NCI-H345 (cell line): Measurements from ENCODE around the gene TBC1D2B.

Source experiments
- DNase-seq: peaks from one replicate; lab custom pipeline; 2025; lab: John Stamatoyannopoulos, UW

The TBC1D2B gene

GRCh38 chr15:78077053-78077870 is at the start of gene TBC1D2B:
Gene TBC1D2B, minus strand, starts transcription at chr15:78077711. Its CDS starts 59 bp downstream, at chr15:78077652.
- DNase-seq: peak; percentile 72

- DNase-seq: no peak
Observed at GRCh38 chr15:78125267-78125666, 47.8 kb upstream of the TBC1D2B start.

- DNase-seq: no peak
Observed at GRCh38 chr15:78120523-78120922, 43.0 kb upstream of the TBC1D2B start.

GRCh38 chr15:78112551-78112950 is 35.0 kb upstream of the TBC1D2B start:
- no peak for DNase-seq

- DNase-seq: no peak
Observed at GRCh38 chr15:78111788-78112187, 34.3 kb upstream of the TBC1D2B start.

GRCh38 chr15:78110916-78111475 is 33.5 kb upstream of the TBC1D2B start:
- DNase-seq: no peak

GRCh38 chr15:78110096-78110495 is 32.6 kb upstream of the TBC1D2B start:
- no peak for DNase-seq

GRCh38 chr15:78109156-78109555 is 31.6 kb upstream of the TBC1D2B start:
- no peak for DNase-seq

GRCh38 chr15:78108300-78109084 is 31.0 kb upstream of the TBC1D2B start:
- DNase-seq: peak; percentile 41

GRCh38 chr15:78107471-78107870 is 30.0 kb upstream of the TBC1D2B start:
- no peak for DNase-seq

GRCh38 chr15:78105476-78106241 is 28.1 kb upstream of the TBC1D2B start:
- no peak for DNase-seq

GRCh38 chr15:78104566-78105475 is 27.3 kb upstream of the TBC1D2B start:
- no peak for DNase-seq

- no peak for DNase-seq
Observed at GRCh38 chr15:78104119-78104479, 26.6 kb upstream of the TBC1D2B start.

GRCh38 chr15:78103406-78104118 is 26.1 kb upstream of the TBC1D2B start:
- no peak for DNase-seq

GRCh38 chr15:78102741-78103140 is 25.2 kb upstream of the TBC1D2B start:
- DNase-seq: no peak

GRCh38 chr15:78102211-78102610 is 24.7 kb upstream of the TBC1D2B start:
- no peak for DNase-seq

- no peak for DNase-seq
Observed at GRCh38 chr15:78101423-78102105, 24.1 kb upstream of the TBC1D2B start.

- no peak for DNase-seq
Observed at GRCh38 chr15:78100886-78101285, 23.4 kb upstream of the TBC1D2B start.

- DNase-seq: no peak
Observed at GRCh38 chr15:78098131-78098755, 20.7 kb upstream of the TBC1D2B start.
